GM21515 (cell line): Measurements from ENCODE around the gene DDX50.
"Not testable (repeated sequence)": the region's sequence is repeated elsewhere in the genome, so short reads cannot be mapped to it uniquely, and the experiment has no call there.

ENCODE experiments used
- ATAC-seq: cut with Tn5 transposase; IDR thresholded peaks from one replicate; pipeline ENCODE4 v1.9.1; 2021; ENCODE audit not compliant: unreplicated experiment

Gene DDX50

GRCh38 chr10:68899186-68899745 lies 1.8 kb upstream of the DDX50 start:
- ATAC-seq = no peak

DNA sequence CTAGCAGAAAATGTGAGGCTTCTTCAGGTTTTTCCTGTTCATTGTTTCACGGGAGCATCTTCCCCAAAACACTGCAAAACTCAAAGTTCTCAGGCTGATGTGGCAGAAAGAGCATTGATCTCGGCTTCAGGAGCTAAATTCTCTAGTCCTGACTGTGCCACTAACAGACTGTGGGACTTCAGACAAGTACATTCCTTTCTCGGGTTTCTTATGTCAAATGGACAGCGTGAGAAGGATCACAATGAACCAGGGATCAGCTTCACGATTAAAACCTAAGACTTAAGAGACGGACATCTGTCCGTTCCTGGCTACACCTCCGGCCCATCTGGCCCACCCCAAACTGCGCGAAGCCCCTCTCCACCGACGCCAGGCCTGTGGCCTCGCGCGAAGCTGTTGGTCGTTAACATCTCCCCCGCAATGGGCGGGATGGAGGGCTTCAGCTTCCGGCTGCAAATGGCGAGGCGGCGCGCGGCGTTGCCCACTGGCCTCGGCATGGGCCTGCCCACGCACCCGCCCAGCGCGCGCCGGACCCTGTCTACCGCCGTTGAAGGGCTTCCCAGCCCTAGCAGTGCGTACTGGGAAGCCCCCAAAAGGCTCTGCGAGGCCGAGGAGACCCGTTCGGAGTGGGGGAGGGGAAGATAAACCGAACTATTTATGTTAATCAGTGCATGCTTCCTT lies 549 bp upstream of the DDX50 start:
- ATAC-seq = peak; percentile 43

GRCh38 chr10:68902382-68902781 lies 1.3 kb downstream of the DDX50 start:
- no peak for ATAC-seq

DNA sequence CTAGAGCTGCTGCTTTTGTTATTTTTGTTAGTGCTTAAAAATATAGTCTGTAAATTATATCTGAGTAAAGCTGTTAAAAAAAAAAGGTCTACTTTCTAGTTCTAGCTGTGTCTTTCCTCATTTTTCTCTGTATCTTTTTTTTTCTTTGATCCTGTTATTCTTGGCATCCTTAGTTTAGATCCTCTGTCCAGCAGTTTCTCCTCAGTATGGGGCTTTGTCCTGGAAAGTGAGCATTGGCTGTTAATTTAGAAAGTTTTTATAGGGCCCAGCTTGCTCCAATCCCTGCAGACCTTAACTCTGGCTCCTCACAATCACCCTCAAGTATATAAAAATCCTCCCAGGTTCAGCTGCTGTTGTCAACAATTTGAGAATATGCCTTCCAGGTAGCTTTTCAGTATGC lies 23.5 kb downstream of the DDX50 start:
- ATAC-seq = no peak

GRCh38 chr10:68925489-68925888 lies 24.4 kb downstream of the DDX50 start:
- no peak for ATAC-seq

GRCh38 chr10:68929157-68929556 lies 28.0 kb downstream of the DDX50 start:
- ATAC-seq = not testable (repeated sequence)

GRCh38 chr10:68929888-68930287 lies 28.8 kb downstream of the DDX50 start:
- not testable (repeated sequence) for ATAC-seq

DNA sequence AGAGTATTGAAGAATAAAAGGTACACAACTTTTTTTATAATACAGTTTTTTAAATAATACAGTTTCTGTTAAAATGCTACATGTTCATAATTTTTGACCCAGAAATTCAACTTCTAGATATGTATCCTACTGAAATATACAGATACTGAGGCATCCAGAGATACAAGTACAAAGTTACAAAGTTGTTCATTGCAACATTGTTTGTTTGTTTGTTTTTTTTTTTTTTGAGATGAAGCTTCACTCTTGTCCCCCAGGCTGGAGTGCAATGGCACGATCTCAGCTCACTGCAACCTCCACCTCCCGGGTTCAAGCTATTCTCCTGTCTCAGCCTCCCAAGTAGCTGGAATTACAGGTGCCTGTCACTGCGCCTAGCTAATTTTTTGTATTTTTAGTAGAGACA lies 31.7 kb downstream of the DDX50 start:
- ATAC-seq = not testable (repeated sequence)

DNA sequence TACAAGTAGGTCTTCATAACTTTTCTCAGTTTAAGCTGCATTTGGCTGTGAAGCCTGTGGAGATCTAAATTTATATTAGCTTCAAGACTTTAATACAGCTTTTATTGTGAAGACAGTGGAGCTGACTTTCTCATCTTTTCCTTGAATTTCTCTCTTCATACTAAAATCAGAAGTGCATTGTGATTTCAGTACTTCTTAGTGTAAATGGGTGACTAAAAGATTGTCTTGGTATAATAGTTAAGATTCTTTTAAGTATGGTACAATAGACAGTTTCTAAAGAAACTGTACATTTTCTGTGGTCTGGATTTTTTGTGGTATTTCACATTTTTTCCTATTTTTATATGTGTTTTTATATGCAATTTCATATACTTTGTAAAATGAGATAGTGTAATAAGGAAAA lies 33.9 kb downstream of the DDX50 start:
- ATAC-seq = no peak

DNA sequence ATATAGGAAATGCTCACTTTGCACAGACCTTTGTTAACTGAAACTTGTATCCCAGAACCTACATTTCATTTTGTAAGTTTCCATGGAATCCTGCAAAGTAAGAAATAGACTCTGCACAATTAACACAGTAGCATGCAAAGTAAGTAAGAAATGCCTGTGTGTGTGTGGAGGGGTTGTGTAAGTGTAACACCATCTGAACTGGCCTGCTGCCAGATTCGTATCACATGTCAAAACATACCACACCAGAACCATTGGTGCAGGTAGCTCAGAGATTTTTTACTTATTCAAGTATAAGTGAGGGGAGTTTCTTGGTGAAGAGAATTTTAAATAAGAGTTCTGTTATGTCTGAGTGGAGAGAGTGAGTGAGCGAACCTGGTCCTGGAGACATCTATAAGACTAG lies 37.0 kb downstream of the DDX50 start:
- no peak for ATAC-seq

DNA sequence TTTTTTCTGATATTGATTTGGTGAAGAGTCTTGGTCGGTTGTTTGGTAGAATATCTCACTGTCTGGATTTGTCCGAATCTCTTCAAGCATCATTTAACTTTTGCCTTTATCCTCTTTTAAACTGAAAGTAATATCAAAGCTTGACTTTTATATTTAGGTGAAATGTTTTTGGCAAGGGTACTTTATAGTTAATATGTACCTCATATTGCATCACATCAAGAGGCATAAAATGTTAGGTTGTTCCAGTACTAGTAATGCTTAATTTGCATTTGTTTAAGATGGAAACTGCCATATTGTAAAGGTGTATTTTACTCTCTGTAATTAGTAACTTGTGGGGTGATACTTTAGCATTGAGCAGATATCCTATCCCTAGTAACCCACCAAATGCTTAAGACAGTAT lies 37.8 kb downstream of the DDX50 start:
- ATAC-seq = no peak

DNA sequence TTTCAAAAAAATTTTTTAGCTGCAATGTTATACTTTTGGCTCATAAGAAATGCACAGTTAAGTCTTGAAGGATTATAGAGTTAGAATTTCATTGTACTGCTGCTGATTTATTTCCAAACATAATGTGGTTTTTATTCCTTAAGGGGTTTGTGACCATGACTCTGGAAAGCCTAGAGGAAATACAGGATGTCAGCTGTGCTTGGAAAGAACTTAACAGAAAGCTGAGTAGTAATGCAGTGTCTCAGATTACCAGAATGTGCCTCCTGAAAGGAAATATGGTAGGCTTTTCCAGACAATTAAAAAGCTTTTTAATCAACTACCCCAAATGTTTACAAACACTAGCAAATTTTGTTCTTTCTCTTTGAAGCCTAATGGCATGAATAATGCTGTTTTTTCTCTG lies 39.8 kb downstream of the DDX50 start:
- ATAC-seq = not testable (repeated sequence)

GRCh38 chr10:68950598-68950997 lies 49.5 kb downstream of the DDX50 start:
- ATAC-seq = no peak

DNA sequence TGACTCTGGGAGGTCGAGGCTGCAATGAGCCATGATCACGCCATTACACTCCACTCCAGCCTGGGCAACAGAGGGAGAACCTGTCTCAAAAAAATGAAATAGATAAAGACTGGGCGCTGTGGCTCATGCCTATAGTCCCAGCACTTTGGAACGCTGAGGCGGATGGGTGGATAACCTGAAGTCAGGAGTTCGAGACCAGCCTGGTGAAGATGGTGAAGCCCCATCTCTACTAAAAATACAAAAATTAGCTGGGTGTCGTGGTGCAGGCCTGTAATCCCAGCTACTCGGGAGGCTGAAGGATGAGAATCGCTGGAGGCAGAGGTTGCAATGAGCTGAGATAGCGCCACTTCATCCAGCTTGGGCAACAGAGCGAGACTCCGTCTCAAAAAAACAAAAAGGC lies 53.8 kb downstream of the DDX50 start:
- no peak for ATAC-seq

DNA sequence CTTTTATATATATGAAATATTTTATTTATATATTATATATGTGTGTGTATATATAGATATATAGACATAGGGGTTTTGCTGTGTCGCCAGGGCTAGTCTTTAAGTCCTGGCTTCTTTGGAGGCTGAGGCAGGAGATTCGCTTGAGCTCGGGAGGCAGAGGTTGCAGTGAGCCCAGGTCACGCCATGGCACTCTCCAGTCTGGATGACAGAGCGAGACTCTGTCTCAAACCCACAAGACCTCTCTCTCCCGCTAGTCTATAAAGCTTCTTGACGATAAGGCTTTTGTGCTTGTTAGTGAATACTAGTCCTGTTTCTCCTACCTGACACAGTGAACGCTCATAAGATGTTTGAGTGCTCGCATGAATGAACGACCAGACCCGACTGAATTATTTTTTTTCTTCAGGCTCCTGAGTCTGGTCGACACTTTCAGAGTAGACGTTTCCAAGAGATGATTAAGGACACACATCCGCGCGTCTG lies 54.3 kb downstream of the DDX50 start:
- peak; percentile 21 for ATAC-seq

- ATAC-seq = peak; percentile 82
Observed at GRCh38 chr10:68955832-68956532, 54.9 kb downstream of the DDX50 start, which contains the start of gene DDX21. Gene DDX21 (plus strand): TSS chr10:68956170. CDS start chr10:68956226, 56 bp downstream.

DNA sequence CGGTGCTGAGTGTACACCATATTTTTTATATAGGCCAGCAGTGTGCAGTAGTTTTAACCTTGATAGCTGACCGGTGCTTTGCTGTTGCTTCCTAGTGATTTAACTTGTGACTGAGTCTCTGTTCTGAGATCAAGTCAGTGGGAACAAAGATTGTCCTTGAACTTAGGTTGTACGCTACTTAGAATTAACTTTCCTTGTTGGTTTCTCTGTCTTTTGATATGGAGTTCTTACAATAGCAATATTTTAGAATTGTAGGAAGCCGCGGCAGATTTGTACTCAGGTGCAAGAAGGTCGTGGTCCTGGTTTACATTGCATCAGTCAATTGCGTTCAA lies 56.1 kb downstream of the DDX50 start:
- ATAC-seq = peak; percentile 1

DNA sequence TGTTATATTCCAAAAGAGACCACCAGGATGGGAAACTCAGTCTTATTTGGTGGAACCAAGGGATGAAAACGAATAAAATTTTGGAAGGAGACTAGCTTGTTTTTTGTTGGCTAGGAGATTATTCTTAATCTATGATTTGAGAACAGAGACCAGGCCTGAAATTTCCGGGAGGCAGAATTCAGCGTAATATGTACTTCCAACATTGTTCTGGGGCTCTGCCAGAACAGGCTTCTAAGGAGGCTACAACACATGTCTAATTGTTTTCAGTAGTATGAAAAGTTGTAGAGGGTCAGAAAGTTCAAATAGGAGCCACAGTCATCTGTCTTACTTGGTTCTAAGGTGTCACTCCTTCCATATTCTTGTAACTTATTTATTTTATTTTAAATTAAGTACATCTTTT lies 56.5 kb downstream of the DDX50 start:
- no peak for ATAC-seq

- no peak for ATAC-seq
Observed at GRCh38 chr10:68959695-68960527, 58.8 kb downstream of the DDX50 start.

GRCh38 chr10:68963151-68963550 lies 62.0 kb downstream of the DDX50 start:
- ATAC-seq = no peak

DNA sequence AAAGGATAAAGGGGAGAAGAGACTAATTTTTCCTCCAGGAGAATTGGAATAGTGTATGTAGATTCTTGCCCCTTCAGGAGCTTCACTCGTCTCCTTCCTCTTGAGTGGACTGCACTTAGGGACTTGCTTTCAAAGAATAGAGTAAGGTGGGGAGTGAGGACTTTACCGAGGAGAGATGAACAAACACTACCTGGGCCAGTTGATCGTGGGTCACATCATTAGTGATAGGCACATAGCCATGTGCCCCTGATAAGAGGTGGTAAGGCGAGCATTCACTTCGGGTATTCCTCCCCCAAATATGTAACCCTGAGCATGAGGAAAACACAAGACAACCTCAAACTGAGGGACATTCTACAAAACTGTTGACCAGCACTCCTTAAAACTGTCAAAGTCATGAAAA lies 72.9 kb downstream of the DDX50 start:
- ATAC-seq = no peak
